K562 (cell line): ENCODE results near the gene RNF213. TPM values are rescaled to one million over a fixed set of nuclear protein-coding genes. Genes with fewer than 3 reads are reported as not detected.

Experiments used
- ATAC-seq: fragments of 200-7000 bp; cut with Tn5 transposase; 3 replicates; pipeline ENCODE4 v1.9.1; 2020; ENCODE audit warnings: moderate library complexity
- BruUV-seq: library from RNA; stranded (reverse); fragments of 400-500 nt; replicated peaks from 2 replicates; lab custom pipeline; 2021; lab: Mats Ljungman, UMichigan
- CTCF ChIA-PET: fragments of 300-600 bp; formaldehyde crosslinking; extraction: SDS; loops from one replicate; lab custom pipeline; 2021; ENCODE audit warnings: low intra/inter-chr PET ratio; lab: Yijun Ruan, JAX
- POLR2A ChIA-PET: fragments of 300-600, 350-650 bp; sonication (Branson Sonifier 250); formaldehyde crosslinking; extraction: SDS; loops from one replicate; lab custom pipeline; 2021; ENCODE audit warnings: antibody characterized with exemption, inconsistent platforms; lab: Yijun Ruan, JAX
- DNase-seq, 4 experiments: peaks; one replicate each; pipeline versions ENCODE4 v3.0.0 to v3.0.0-alpha.2; 2011 to 2018; ENCODE audit warnings: low spot score in 3 of 4, mixed read lengths in 3 of 4; ENCODE audit errors: extremely low read depth in 1 of 4
- FAIRE-seq: peaks from 2 replicates; lab custom pipeline; 2011; peaks lifted over from hg19 to GRCh38; lab: Jason Lieb, UNC
- H2AFZ ChIP-seq: 2 replicates; pipeline ENCODE4 v1.6.0; 2011; ENCODE audit warnings: low read depth, low read length, control low read depth, inconsistent platforms
- H3K27ac ChIP-seq: fragments of 200-600 bp; 3 replicates; pipeline ENCODE4 v1.8.0; 2011; ENCODE audit warnings: low read depth, mild to moderate bottlenecking, control low read depth, inconsistent platforms, low read length, moderate library complexity, mixed read lengths; ENCODE audit errors: extremely low read depth
- H3K27me3 ChIP-seq, 2 experiments: fragments of 300-600 bp in 1 of 2; 2 replicates in 1 of 2; 3 replicates in 1 of 2; pipeline versions ENCODE4 v1.6.0 to v1.8.0; 2011; ENCODE audit warnings: inconsistent platforms in 2 of 2, low read length in 2 of 2, mild to moderate bottlenecking in 1 of 2, mixed read lengths in 1 of 2, moderate library complexity in 1 of 2; ENCODE audit not compliant: control insufficient read depth in 2 of 2, insufficient read depth in 2 of 2
- H3K36me3 ChIP-seq: fragments of 300-600 bp; 3 replicates; pipeline ENCODE4 v1.8.0; 2011; ENCODE audit warnings: mild to moderate bottlenecking, low read length, inconsistent platforms; ENCODE audit not compliant: control insufficient read depth, insufficient read depth
- H3K4me1 ChIP-seq, 2 experiments: fragments of 200-600 bp in 1 of 2; replicated peaks in 1 of 2; 2 replicates in 1 of 2; 3 replicates in 1 of 2; pipeline versions ENCODE4 v1.5.1 to v1.8.0; 2011; ENCODE audit warnings: inconsistent platforms in 2 of 2, low read length in 2 of 2, mild to moderate bottlenecking in 1 of 2, mixed read lengths in 1 of 2, moderate library complexity in 1 of 2; ENCODE audit not compliant: control insufficient read depth in 2 of 2, insufficient read depth in 2 of 2
- H3K4me2 ChIP-seq: 2 replicates; pipeline ENCODE4 v1.6.1; 2011; ENCODE audit warnings: low read length, control low read depth, inconsistent platforms, mixed read lengths; ENCODE audit not compliant: insufficient read depth
- H3K4me3 ChIP-seq: fragments of 200-600 bp; sonication (generic), shearing (Covaris generic); 2 replicates; pipeline ENCODE4 v1.5.1; 2016; ENCODE audit warnings: control low read depth, inconsistent platforms
- H3K79me2 ChIP-seq: fragments of 200-600 bp; 3 replicates; pipeline ENCODE4 v1.8.0; 2011; ENCODE audit warnings: low read length, inconsistent platforms; ENCODE audit not compliant: control insufficient read depth, insufficient read depth
- H3K9ac ChIP-seq, 2 experiments: 2 replicates each; pipeline versions ENCODE4 v1.6.0 to v1.6.1; 2011; ENCODE audit warnings: low read depth in 2 of 2, low read length in 2 of 2, control low read depth in 1 of 2, inconsistent platforms in 1 of 2, mild to moderate bottlenecking in 1 of 2, mixed read lengths in 1 of 2; ENCODE audit not compliant: insufficient read depth in 1 of 2
- H3K9me1 ChIP-seq: one replicate; pipeline ENCODE4 v1.6.0; 2011; ENCODE audit warnings: inconsistent platforms, mild to moderate bottlenecking, low read length, moderate library complexity; ENCODE audit not compliant: control insufficient read depth, insufficient read depth
- H3K9me3 ChIP-seq: replicated peaks from 2 replicates; pipeline ENCODE4 v1.5.1; 2011; ENCODE audit warnings: low read depth, low read length, inconsistent platforms; ENCODE audit not compliant: control insufficient read depth, insufficient read depth
- H4K20me1 ChIP-seq: replicated peaks from 2 replicates; pipeline ENCODE4 v1.6.1; 2011; ENCODE audit warnings: low read length, inconsistent platforms, mixed read lengths; ENCODE audit not compliant: control insufficient read depth, insufficient read depth
- ARID1B ChIP-seq: fragments of 450-650 bp; IDR thresholded peaks from 2 replicates; pipeline ENCODE4 v1.6.1; 2016; ENCODE audit warnings: antibody characterized with exemption, mild to moderate bottlenecking, inconsistent platforms
- BHLHE40 ChIP-seq: IDR thresholded peaks from 2 replicates; pipeline ENCODE4 v1.6.1; 2011; ENCODE audit warnings: low read length, improper control_type of control experiment
- DACH1 ChIP-seq: fragments of 450-650 bp; IDR thresholded peaks from 2 replicates; pipeline ENCODE4 v1.6.1; 2018; ENCODE audit not compliant: partially characterized antibody
- NCOA6 ChIP-seq: fragments of 450-650 bp; IDR thresholded peaks from 2 replicates; pipeline ENCODE4 v1.6.1; 2017; ENCODE audit warnings: mild to moderate bottlenecking
- PCBP2 ChIP-seq: fragments of 200-400 bp; formaldehyde crosslinking; IDR thresholded peaks from 2 replicates; pipeline ENCODE4 v1.6.1; 2018; ENCODE audit warnings: low read length, low read depth, mild to moderate bottlenecking, moderate library complexity; ENCODE audit not compliant: poor library complexity, severe bottlenecking
- ZBTB9 ChIP-seq: fragments of 450-650 bp; formaldehyde crosslinking; IDR thresholded peaks from 2 replicates; pipeline ENCODE4 v1.4.0; 2020; ENCODE audit warnings: mild to moderate bottlenecking, moderate library complexity
- ZNF217 ChIP-seq: sonication (generic); formaldehyde crosslinking; IDR thresholded peaks from 2 replicates; pipeline ENCODE4 v1.8.0; 2022; ENCODE audit warnings: mild to moderate bottlenecking, missing genetic modification reagents
- ZNF23 ChIP-seq: fragments of 250-450 bp; sonication (Bioruptor Pico); IDR thresholded peaks from 2 replicates; pipeline ENCODE4 v1.4.0; 2020; ENCODE audit warnings: mild to moderate bottlenecking
- WGBS: fragments of 100-300 bp; shearing (Covaris generic); methylation state at CpG from one replicate; pipeline ENCODE4 v1.1.6; 2016; ENCODE audit warnings: low coverage, mixed read lengths; ENCODE audit not compliant: insufficient coverage; ENCODE audit errors: missing lambda C conversion rate; 5-methylcytosine and 5-hydroxymethylcytosine counted together
- in situ Hi-C: fragments of 300-500 bp; cut with MboI; formaldehyde crosslinking; loops from 4 replicates; pipeline ENCODE4 v1.15.0; 2018; ENCODE audit warnings: inconsistent platforms, mixed read lengths
- intact Hi-C: fragments of 100-400 bp; cut with micrococcal nuclease; formaldehyde crosslinking; loops from 2 replicates; pipeline ENCODE4 v1.14.2; 2022
- polyA plus RNA-seq, 8 experiments: library from polyadenylated mRNA; depleted of rRNA in 4 of 8; stranded (reverse) in 5 of 8; unstranded in 3 of 8; fragments of >200 nt; fragmentation: Nextera tagmentation in 2 of 8; fragmentation: Illumina TruSeq in 1 of 8; extraction: Ambion mirVana in 2 of 8; extraction: Trizol in 1 of 8; gene quantifications; 2 replicates each; pipeline versions ENCODE4 v1.2.1 to v1.2.3, GENCODE V29; 2011 to 2014; ENCODE audit warnings: inconsistent platforms in 1 of 8, missing spikeins in 1 of 8
- total RNA-seq, 7 experiments: library from RNA; depleted of rRNA in 6 of 7; stranded (reverse); fragments of >200 nt in 6 of 7; fragmentation: Illumina TruSeq in 2 of 7; extraction: Trizol in 2 of 7; gene quantifications; 2 replicates each; pipeline versions ENCODE4 v1.2.1 to v1.2.3, GENCODE V29; 2011 to 2021; ENCODE audit warnings: low replicate concordance in 1 of 7
- TF ChIP-seq, protein P1 (sequence below): fragments of 250-450 bp; sonication (Bioruptor Pico); IDR thresholded peaks from 2 replicates; pipeline ENCODE4 v1.8.0; 2022; ENCODE audit warnings: inconsistent platforms
- TF ChIP-seq, protein P2 (sequence below): fragments of 250-450 bp; sonication (Bioruptor Pico); IDR thresholded peaks from 2 replicates; pipeline ENCODE4 v1.5.0; 2021; ENCODE audit warnings: mild to moderate bottlenecking, moderate library complexity
- TF ChIP-seq, protein P3 (sequence below): fragments of 450-650 bp; IDR thresholded peaks from 2 replicates; pipeline ENCODE4 v1.6.1; 2016; ENCODE audit warnings: antibody characterized with exemption

Gene RNF213
- total and polyA plus RNA-seq, 9 of the 15 experiments (the other 6 are each of a cell fraction or from before 2014, with no cell fraction given), result 5.3 to 33.6 (median 17.9) TPM

DNA sequence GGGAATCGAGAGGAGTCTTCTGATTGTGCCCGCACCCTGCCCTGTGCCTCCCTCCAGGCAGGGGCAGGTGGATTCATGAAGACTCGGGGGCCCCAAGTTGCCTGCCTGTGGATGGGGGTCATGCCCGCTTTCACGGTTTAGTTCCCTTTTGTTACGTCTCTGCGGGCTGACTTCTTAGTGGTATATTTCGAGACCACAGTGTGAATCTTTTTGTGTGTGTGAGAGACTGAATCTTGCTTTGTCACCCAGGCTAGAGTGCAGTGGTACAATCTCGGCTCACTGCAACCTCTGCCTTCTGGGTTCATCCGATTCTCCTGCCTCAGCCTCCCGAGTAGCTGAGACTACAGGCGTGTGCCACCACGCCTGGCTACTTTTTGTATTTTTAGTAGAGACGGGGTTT, 18.1 kb upstream of the RNF213 start (continued):
- TF ChIP-seq, protein P1, sequence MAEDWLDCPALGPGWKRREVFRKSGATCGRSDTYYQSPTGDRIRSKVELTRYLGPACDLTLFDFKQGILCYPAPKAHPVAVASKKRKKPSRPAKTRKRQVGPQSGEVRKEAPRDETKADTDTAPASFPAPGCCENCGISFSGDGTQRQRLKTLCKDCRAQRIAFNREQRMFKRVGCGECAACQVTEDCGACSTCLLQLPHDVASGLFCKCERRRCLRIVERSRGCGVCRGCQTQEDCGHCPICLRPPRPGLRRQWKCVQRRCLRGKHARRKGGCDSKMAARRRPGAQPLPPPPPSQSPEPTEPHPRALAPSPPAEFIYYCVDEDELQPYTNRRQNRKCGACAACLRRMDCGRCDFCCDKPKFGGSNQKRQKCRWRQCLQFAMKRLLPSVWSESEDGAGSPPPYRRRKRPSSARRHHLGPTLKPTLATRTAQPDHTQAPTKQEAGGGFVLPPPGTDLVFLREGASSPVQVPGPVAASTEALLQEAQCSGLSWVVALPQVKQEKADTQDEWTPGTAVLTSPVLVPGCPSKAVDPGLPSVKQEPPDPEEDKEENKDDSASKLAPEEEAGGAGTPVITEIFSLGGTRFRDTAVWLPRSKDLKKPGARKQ (CRISPR knock-in tag), result no peak
- TF ChIP-seq ZBTB9 (CRISPR knock-in tag), result no peak

- TF ChIP-seq ZNF23 (CRISPR knock-in tag), result no peak
- TF ChIP-seq, protein P2, sequence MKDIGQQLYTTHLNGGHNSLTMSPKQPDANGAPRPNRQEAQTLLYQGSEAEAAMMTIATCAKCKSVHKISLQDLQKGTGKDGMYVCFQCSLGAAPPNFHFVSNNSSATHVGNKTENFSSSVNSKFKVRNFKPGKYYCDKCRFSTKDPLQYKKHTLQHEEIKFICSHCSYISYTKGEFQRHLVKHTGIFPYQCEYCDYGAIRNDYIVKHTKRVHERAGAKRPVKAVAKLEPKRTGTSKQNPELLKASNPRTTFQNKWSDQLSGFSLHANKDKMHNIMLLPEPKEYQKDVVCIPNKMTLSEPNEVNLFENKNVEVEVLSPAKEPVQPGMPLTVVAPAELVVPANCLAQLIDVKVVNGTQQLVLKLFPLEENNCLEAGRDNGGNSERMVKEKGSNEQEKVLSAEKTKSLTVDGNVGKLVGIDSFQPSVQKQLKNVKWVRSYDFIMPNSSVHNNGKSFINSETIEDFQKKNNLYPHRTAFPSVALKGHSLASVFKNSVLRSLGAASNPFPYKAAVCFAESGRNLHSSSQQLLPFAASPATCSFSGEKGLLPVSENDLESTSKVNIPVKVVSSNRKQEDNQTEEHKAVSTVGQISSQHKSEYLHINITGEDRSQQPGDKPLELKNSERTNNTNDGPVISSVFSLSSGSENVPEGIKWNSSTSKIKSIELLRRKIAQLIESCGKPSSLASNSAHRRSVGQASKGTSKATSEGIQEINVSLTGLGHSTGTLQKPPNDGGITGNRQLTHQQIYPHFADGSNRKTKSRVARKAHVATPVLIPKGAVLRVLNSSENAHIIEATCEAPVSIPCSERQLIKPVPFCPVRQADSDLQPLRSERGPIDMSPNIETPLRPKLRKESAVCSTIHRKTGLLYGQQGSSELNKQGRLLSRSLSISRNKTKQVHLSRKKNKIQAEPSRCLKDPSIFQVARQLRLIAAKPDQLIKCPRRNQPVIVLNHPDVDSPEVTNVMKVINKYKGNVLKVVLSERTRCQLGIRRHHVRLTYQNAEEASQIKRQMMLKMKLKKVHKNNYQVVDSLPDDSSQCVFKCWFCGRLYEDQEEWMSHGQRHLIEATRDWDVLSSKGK (CRISPR knock-in tag), result no peak
- no peak for TF ChIP-seq BHLHE40
- no peak for TF ChIP-seq ARID1B
- no peak for TF ChIP-seq PCBP2
- TF ChIP-seq, protein P3, sequence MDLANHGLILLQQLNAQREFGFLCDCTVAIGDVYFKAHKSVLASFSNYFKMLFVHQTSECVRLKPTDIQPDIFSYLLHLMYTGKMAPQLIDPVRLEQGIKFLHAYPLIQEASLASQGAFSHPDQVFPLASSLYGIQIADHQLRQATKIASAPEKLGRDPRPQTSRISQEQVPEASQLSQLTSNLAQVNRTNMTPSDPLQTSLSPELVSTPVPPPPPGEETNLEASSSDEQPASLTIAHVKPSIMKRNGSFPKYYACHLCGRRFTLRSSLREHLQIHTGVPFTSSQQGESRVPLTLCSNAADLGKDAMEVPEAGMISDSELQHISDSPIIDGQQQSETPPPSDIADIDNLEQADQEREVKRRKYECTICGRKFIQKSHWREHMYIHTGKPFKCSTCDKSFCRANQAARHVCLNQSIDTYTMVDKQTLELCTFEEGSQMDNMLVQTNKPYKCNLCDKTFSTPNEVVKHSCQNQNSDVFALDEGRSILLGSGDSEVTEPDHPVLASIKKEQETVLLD, result no peak
- no peak for TF ChIP-seq DACH1
- TF ChIP-seq ZNF217 (CRISPR knock-in tag), result no peak
- no peak for TF ChIP-seq NCOA6
- DNase-seq (no peak), FAIRE-seq (no peak), ATAC-seq (no peak)
- Histone ChIP-seq H3K79me2 (no peaks in the 10 kb centered on the region), H3K9me1 (no peaks in the 10 kb centered on the region), H3K4me3 (no peak overlapping the region), H4K20me1 (no peaks in the 10 kb centered on the region), H3K27me3 (no peaks in the 10 kb centered on the region), H3K4me2 (no peak overlapping the region), H3K9me3 (no peaks in the 10 kb centered on the region), H2AFZ (no peak overlapping the region), H3K4me1 (peaks cover 0 to 35% of the 10 kb centered on the region in 2 experiments; a peak in 2 of 5 replicates), H3K27ac (no peak overlapping the region), H3K9ac (peak overlapping the region in 1 of 2 experiments; percentile 6; a peak in 1 of 4 replicates), H3K36me3 (no peaks in the 10 kb centered on the region)
- no TSS peak for BruUV-seq
- intact Hi-C loops, result no loop called here
- ChIA-PET POLR2A (interaction anchor here (0.5 to 0.9 kb wide), 3 partner anchors 14 to 349 kb away, joined by 3 read pairs; no protein-coding TSS in a partner anchor), CTCF (interaction anchor here (0.6 kb wide), 1 partner anchor 89 kb away, joined by 3 read pairs; no protein-coding TSS in a partner anchor)
- WGBS, result 76% methylated on average over 26 of the region's 26 CpGs
- in situ Hi-C loops, result no loop called here
Observed at GRCh38 chr17:80243526-80244433, 16.9 kb upstream of the RNF213 start.
